Fibroblast of the conjunctiva (primary cell): ENCODE data around the gene PAOX.

Experiments
- DNase-seq: peaks from one replicate; pipeline ENCODE4 v3.0.0-alpha.2; 2010; ENCODE audit warnings: low read depth

Gene PAOX

DNA sequence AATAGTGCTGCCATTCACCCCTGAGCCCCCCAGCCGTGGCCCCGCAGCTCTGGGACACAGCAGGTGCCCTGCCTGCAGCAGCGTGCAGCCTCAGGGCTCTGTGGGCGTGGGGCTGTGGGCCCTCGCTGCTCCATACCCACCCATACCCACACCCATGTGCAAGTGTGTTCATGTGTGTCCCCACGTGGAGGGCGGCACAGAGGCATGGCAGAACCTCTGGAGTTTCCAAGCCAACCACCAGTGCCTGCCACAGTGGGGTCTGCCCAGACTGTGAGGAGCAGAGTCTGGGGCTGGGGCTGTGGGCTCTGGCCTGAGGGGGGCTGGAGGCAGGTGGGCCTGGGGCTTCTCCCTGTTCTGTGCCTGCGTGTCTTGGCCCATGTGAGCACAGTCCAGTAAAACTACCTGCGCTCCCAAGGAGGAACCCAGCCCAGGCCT, 29.5 kb upstream of the PAOX start:
- DNase-seq = no peak

DNA sequence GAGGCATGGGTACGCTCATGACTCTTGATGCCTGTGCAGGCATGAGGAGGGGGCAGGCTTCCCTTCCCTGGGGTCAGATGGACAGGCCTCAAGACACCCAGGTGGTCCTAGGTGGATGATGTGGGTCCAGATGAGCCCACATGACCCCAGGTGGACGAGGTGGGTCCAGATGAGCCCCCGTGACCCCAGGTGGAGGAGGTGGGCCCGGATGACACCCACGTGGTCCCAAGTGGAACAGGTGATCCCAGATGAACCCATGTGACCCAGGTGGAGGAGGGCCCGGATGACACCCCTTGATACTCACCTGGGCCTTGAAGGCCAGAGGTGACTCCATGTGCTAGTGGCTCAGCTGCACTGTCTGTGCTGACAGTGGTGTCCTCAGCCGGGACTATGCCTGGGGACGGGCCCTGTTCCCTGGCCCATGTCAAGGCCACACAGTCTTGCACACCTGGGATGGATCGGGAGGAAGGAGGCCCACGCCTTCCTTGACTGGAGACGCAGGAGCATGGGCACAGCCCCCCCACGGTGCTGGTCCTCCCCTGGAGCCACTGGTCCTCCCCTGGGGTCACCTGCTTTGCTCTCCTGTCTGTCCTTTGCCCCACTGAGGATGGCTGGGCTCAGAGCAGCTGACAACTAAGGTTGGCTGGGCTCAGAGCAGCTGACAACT, 28.6 kb upstream of the PAOX start:
- DNase-seq = no peak

- no peak for DNase-seq
These were observed 28.1 kb upstream of the PAOX start for GRCh38 chr10:133350950-133351329.

- DNase-seq = no peak
These were observed 27.4 kb upstream of the PAOX start for GRCh38 chr10:133351408-133352318.

GRCh38 chr10:133353202-133353959, 25.7 kb upstream of the PAOX start:
- no peak for DNase-seq

DNA sequence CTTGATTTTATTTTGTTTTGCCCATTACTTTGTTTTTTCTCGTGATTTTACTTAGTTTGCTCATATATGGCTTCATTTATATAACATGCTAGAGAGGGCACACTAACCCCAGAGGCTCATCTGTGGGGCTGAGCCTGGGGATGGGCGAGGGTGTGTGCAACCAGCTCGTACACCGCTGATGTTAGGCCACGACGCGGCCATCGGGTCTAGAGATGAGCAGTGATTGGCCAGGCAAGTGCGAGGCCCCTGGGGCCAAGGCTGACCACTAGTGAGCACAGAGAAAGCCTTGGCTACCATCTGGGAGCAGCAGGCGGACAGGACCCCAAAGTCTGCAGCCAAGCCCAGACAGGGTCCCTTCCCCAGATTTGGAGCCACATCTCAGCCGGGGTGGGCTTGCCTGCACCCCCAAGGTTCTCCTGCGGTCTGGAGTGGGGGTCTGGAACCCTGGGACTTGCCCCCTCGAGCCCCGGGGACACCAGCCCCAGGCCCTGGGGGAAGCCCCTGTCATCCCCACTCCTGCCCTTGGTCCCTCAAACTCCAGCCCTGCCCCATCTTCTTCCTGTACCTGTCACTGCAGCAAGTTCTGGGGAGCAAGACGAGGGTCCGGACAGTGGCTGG, 25.0 kb upstream of the PAOX start:
- no peak for DNase-seq

- no peak for DNase-seq
These were observed 24.3 kb upstream of the PAOX start for GRCh38 chr10:133354672-133355240.

GRCh38 chr10:133355266-133355665, 23.8 kb upstream of the PAOX start:
- DNase-seq = no peak

DNA sequence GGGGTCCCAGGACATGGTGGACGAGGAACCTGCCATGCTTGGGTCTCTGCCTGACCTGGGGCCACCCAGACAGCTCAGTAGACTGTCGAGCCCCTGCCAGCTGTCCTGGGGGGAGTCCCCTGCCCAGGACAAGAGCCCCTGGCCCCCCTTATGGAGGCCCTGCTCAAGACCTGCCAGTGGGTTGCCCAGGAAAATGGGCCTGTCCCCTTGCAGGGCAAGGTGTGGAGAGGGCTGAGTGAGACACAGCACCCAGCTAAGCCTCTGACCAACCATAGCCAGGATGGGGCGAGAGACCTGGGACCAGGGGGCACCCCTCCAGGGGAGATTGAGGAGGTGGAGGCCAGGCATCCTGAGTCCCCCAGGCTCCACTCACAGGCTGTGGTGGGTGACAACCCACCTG, 23.1 kb upstream of the PAOX start:
- DNase-seq = no peak

DNA sequence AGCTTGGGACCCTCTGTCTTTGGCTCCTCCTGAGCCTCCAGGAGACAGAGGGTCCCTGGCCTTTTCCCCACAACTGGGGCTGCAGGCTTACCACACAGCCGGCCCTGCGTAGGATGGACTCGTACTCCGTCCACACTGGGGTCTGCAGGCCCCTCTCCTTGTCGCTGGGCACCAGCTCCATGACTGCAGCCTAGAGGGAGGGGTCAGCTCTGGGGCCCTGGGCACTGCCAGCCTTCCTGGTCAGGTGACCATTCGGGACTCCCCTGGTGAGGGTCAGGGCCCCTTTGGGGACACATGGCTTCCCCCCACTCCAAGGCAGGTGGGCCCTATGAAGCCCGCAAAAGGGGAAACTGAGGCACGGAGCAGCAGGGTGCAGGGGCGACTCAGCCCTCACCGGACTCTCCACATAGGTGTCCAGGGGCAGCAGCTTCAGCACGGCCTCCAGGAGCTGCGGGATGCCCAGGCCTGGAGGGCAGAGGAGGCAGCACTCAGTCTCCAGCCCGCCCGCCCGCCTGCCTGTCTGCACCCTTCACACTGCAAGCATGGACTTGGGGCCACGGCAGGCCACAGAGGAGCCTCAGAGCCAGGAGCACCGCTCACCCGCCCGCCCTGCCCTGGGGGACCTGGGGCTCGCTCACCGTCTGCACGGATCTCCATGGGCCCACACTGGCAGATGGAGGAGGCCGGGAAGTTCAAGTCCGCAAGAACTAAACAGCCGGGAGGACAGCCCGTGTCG, 22.3 kb upstream of the PAOX start:
- no peak for DNase-seq

GRCh38 chr10:133357285-133358161, 21.5 kb upstream of the PAOX start, which contains the start of gene FUOM:
FUOM (minus strand) TSS chr10:133358019; CDS start chr10:133358007, 12 bp downstream.
- no peak for DNase-seq

DNA sequence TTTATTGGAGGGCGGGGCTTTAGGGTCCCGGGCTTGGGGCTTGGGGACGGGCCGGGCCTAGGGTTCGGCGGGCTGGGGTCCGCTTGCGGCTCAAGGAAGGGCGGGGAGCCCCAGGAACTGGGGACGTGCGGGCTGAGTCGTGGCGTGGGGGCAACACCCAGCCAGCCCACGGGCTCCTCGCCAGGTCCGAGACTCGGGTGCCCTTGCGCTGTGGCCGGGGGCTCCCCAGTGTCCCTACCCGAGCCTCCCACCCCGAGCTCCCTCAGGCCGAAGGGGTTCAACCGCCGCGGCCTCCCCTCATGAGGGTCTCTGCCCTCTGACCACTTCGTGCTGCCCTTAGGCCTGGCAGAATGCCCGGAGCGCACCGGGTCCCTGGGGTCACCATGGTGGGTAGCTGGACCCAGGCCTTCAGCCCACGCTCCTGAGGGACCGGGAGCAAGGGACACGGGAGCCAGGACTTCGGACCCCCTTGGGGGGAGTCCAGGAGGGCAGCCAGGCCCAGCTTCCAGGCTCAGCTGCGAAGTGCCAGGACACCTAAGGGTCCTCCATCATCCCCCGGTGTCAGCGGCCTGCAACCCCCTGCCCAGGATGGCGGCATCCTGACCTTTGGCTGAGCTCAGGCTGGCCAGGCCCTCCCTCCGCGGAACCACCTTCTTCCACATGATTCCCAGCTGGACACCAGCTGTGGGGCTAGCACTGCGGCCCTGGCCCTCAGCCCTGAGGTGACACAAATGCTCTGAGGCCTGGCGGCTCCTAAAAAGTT, 20.7 kb upstream of the PAOX start:
- DNase-seq = no peak

GRCh38 chr10:133358925-133359310, 20.1 kb upstream of the PAOX start:
- no peak for DNase-seq

DNA sequence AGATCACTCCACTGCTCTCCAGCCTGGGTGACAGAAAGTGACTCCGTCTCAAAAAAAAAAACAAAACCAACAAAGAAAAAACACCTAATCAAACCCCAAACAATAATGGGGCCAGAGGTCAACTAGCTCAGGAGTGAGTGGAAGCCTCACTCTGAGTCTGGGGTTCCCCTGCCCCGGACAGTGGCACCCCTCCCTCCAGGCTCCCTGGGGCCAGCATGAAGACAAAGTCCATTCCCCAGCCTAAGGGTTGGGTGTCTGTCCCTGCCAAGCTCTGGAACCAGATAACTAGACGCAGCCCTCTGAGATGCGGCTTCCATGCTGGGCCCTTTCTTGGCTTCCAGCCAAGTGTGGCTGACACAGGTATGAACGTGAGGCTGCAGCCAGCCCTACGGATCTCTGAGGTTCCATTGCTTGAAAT, 19.5 kb upstream of the PAOX start:
- no peak for DNase-seq

GRCh38 chr10:133359972-133360610, 19.0 kb upstream of the PAOX start:
- no peak for DNase-seq

- DNase-seq = no peak
These were observed 17.8 kb upstream of the PAOX start for GRCh38 chr10:133361227-133361626.

- no peak for DNase-seq
These were observed 17.2 kb upstream of the PAOX start for GRCh38 chr10:133361773-133362441.

GRCh38 chr10:133362846-133363245, 16.2 kb upstream of the PAOX start:
- no peak for DNase-seq
